SK-N-SH treated with all-trans-retinoic acid at 6 μM for 48 hours (cell line): ENCODE data around the gene MCRIP2.

Experiments
- ATAC-seq: fragments of 200-7000 bp; cut with Tn5 transposase; 3 replicates; pipeline ENCODE4 v1.9.1; 2020; ENCODE audit warnings: mild to moderate bottlenecking, moderate library complexity
- ARNTL ChIP-seq: fragments of 450-650 bp; formaldehyde crosslinking; IDR thresholded peaks from 2 replicates; pipeline ENCODE4 v1.5.0; 2020; ENCODE audit warnings: low read depth, mild to moderate bottlenecking, moderate library complexity, borderline replicate concordance
- CREB5 ChIP-seq: fragments of 250-450 bp; sonication (Bioruptor Pico); IDR thresholded peaks from 2 replicates; pipeline ENCODE4 v1.5.1; 2020; ENCODE audit warnings: low read depth, mild to moderate bottlenecking, moderate library complexity
- CSDC2 ChIP-seq: fragments of 250-450 bp; sonication (Bioruptor Pico); IDR thresholded peaks from 2 replicates; pipeline ENCODE4 v1.5.0; 2020; ENCODE audit warnings: mild to moderate bottlenecking, moderate library complexity
- CSRNP3 ChIP-seq: fragments of 250-450 bp; sonication (Bioruptor Pico); IDR thresholded peaks from 2 replicates; pipeline ENCODE4 v1.5.1; 2021; ENCODE audit warnings: mild to moderate bottlenecking, moderate library complexity
- ESRRG ChIP-seq: fragments of 250-450 bp; sonication (Bioruptor Pico); IDR thresholded peaks from 2 replicates; pipeline ENCODE4 v1.6.1; 2021; ENCODE audit warnings: mild to moderate bottlenecking
- GLIS3 ChIP-seq: fragments of 250-450 bp; sonication (Bioruptor Pico); IDR thresholded peaks from 2 replicates; pipeline ENCODE4 v1.5.0; 2020; ENCODE audit warnings: mild to moderate bottlenecking, moderate library complexity
- OSR1 ChIP-seq: fragments of 250-450 bp; sonication (Bioruptor Pico); IDR thresholded peaks from 2 replicates; pipeline ENCODE4 v1.8.0; 2022; ENCODE audit warnings: moderate library complexity, mild to moderate bottlenecking, inconsistent platforms
- PATZ1 ChIP-seq: fragments of 250-450 bp; sonication (Bioruptor Pico); IDR thresholded peaks from 2 replicates; pipeline ENCODE4 v1.8.0; 2020; ENCODE audit warnings: mild to moderate bottlenecking, moderate library complexity, borderline replicate concordance
- POU6F1 ChIP-seq: fragments of 250-450 bp; sonication (Bioruptor Pico); IDR thresholded peaks from 2 replicates; pipeline ENCODE4 v1.8.0; 2021; ENCODE audit warnings: low read depth, mild to moderate bottlenecking, moderate library complexity, borderline replicate concordance
- TCF4 ChIP-seq: fragments of 250-450 bp; sonication (Bioruptor Pico); IDR thresholded peaks from 2 replicates; pipeline ENCODE4 v1.8.0; 2021; ENCODE audit warnings: mild to moderate bottlenecking, moderate library complexity, borderline replicate concordance
- TOX ChIP-seq: fragments of 250-450 bp; sonication (Bioruptor Pico); IDR thresholded peaks from 2 replicates; pipeline ENCODE4 v1.8.0; 2021; ENCODE audit warnings: mild to moderate bottlenecking, moderate library complexity, borderline replicate concordance
- TSHZ2 ChIP-seq: fragments of 250-450 bp; sonication (Bioruptor Pico); IDR thresholded peaks from 2 replicates; pipeline ENCODE4 v1.5.0; 2020; ENCODE audit warnings: mild to moderate bottlenecking, moderate library complexity
- ZFP3 ChIP-seq: fragments of 250-450 bp; sonication (Bioruptor Pico); IDR thresholded peaks from 2 replicates; pipeline ENCODE4 v1.5.0; 2020; ENCODE audit warnings: mild to moderate bottlenecking, moderate library complexity
- ZNF8 ChIP-seq: fragments of 450-650 bp; formaldehyde crosslinking; IDR thresholded peaks from 2 replicates; pipeline ENCODE4 v1.5.0; 2020; ENCODE audit warnings: mild to moderate bottlenecking, moderate library complexity

The MCRIP2 gene

GRCh38 chr16:634996-635395 is 6.6 kb upstream of the MCRIP2 start:
- TF ChIP-seq CREB5 (CRISPR knock-in tag) = no peak
- no peak for TF ChIP-seq ZNF8 (CRISPR knock-in tag)
- no peak for TF ChIP-seq TCF4 (CRISPR knock-in tag)
- TF ChIP-seq TSHZ2 (CRISPR knock-in tag) = no peak
- no peak for TF ChIP-seq ESRRG
- no peak for TF ChIP-seq CSRNP3 (CRISPR knock-in tag)
- TF ChIP-seq PATZ1 (CRISPR knock-in tag) = no peak
- TF ChIP-seq GLIS3 (CRISPR knock-in tag) = no peak
- no peak for TF ChIP-seq POU6F1 (CRISPR knock-in tag)
- no peak for TF ChIP-seq ARNTL (CRISPR knock-in tag)
- TF ChIP-seq, all 23 proteins: peak for 0
- no peak for ATAC-seq

- TF ChIP-seq GLIS3 (CRISPR knock-in tag) (no peak), TSHZ2 (CRISPR knock-in tag) (no peak), ESRRG (no peak), TOX (no peak), CSDC2 (CRISPR knock-in tag) (no peak), OSR1 (CRISPR knock-in tag) (no peak), CSRNP3 (CRISPR knock-in tag) (no peak), ZFP3 (CRISPR knock-in tag) (no peak)
- peak; percentile 0; the same call in 2 of the 3 replicates for ATAC-seq
These were observed 5.9 kb upstream of the MCRIP2 start for GRCh38 chr16:635573-636205.
